GM21717 (cell line): ENCODE measurements around the gene VOPP1.

Source experiments
- ATAC-seq: cut with Tn5 transposase; IDR thresholded peaks from one replicate; pipeline ENCODE4 v1.9.1; 2021; ENCODE audit warnings: mild to moderate bottlenecking, moderate library complexity; ENCODE audit not compliant: unreplicated experiment

Gene VOPP1

DNA sequence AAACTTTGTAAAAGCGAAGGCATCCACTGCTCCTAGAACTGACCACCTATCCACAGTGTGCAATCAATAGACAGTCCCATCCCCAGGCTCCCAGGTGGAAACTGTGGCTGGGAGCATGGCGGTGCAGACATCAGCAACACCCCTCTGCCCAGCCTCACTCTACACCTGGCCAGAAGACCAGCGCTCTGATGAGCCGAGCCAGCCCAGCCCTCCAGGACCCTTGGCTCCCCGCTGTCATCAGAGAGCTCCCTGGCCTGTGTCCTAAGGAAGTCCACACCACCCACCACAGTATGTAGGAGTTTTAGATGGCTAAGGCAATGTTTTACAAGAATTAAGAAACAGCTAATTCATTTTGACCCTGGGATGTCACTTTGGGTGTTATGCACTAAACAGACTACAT is 81.0 kb downstream of the VOPP1 start:
- ATAC-seq, result no peak

DNA sequence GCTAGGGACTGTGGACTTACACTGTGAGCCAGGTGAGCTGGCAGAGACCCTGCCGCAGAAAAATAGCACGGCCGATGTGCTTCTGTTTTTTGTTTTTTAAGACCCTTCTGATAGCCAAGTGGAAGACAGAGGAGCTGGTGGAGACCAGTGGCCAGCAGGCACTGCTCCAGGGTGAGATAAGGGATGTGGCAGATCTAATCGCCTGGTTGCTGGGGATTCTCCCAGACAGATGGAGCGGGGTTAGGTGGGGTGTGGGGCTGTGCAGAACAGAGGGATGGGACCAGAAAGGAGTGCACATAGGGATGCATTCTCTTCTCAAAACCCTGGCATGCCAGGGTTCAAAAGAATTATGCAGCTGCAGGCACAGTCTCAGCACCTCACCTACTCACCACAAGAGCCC is 82.2 kb downstream of the VOPP1 start:
- ATAC-seq, result no peak

GRCh38 chr7:55489552-55489951 is 82.8 kb downstream of the VOPP1 start:
- no peak for ATAC-seq

GRCh38 chr7:55488804-55489340 is 83.4 kb downstream of the VOPP1 start:
- ATAC-seq, result no peak

DNA sequence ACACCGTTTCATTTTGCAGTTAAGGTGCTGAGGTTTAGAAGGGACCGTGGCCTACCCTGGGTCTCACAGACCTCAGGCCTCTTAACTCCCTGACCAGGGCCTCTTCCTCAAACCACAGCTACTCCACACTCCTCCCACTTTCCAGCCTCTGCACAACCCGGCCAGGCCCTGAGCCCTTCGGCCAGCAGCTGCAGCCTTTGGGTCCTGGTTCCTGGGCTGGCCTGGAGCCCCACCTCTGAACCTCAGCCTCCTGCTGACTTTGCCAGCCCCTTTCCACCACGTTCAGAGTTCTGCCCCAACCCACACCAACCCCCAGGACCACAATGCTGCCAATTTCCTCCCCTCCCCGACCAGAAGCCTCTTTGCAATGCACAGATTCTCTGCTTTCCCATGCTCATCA is 84.1 kb downstream of the VOPP1 start:
- ATAC-seq, result no peak

- no peak for ATAC-seq
Observed at GRCh38 chr7:55486991-55487390, 85.3 kb downstream of the VOPP1 start.

GRCh38 chr7:55486192-55486590 is 86.1 kb downstream of the VOPP1 start:
- no peak for ATAC-seq

GRCh38 chr7:55485501-55486191 is 86.7 kb downstream of the VOPP1 start:
- no peak for ATAC-seq

- no peak for ATAC-seq
Observed at GRCh38 chr7:55484834-55485233, 87.5 kb downstream of the VOPP1 start.

- ATAC-seq, result no peak
Observed at GRCh38 chr7:55484241-55484640, 88.1 kb downstream of the VOPP1 start.

DNA sequence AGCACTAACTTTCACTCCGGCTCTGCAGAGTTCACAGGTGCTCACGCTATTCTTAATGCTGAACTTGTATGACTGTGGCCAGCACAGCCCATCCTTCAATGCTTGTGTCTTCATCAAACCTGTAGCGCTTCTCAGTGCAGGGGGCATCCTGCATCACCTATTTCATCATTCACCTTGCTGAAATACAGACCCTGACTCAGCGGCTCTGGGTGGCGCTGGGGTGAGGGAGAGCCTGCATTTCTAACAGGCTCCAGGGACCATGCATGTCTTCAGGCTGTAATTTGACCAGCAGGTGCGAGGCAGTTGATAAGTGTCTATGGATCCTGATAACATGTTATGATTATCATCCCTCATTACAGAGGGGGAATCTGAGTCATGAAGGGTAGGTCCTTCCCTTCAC is 89.3 kb downstream of the VOPP1 start:
- no peak for ATAC-seq

DNA sequence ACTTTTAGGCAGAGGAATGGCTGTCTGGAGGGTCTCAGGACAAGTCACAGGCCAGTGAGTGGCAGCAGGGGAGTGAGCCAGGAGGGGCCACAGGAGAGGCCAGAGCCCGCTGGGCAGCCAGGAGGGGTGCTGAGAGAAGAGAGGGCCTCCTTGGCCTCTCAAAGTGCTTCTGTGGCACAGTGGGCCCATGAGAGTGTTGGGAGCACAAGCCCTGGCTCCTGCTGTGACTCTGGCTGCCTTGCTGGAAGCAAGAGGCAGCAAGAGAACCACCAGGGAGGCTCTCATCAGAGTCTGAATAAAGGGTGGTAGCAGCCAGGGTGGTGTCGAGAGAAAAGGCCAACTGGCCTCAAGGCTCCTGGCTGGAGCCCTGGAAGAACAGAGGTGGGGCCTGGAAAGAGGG is 91.1 kb downstream of the VOPP1 start:
- ATAC-seq, result no peak

GRCh38 chr7:55478700-55479099 is 93.6 kb downstream of the VOPP1 start:
- no peak for ATAC-seq

GRCh38 chr7:55477781-55478374 is 94.4 kb downstream of the VOPP1 start:
- no peak for ATAC-seq

- no peak for ATAC-seq
Observed at GRCh38 chr7:55476852-55477780, 95.2 kb downstream of the VOPP1 start.

DNA sequence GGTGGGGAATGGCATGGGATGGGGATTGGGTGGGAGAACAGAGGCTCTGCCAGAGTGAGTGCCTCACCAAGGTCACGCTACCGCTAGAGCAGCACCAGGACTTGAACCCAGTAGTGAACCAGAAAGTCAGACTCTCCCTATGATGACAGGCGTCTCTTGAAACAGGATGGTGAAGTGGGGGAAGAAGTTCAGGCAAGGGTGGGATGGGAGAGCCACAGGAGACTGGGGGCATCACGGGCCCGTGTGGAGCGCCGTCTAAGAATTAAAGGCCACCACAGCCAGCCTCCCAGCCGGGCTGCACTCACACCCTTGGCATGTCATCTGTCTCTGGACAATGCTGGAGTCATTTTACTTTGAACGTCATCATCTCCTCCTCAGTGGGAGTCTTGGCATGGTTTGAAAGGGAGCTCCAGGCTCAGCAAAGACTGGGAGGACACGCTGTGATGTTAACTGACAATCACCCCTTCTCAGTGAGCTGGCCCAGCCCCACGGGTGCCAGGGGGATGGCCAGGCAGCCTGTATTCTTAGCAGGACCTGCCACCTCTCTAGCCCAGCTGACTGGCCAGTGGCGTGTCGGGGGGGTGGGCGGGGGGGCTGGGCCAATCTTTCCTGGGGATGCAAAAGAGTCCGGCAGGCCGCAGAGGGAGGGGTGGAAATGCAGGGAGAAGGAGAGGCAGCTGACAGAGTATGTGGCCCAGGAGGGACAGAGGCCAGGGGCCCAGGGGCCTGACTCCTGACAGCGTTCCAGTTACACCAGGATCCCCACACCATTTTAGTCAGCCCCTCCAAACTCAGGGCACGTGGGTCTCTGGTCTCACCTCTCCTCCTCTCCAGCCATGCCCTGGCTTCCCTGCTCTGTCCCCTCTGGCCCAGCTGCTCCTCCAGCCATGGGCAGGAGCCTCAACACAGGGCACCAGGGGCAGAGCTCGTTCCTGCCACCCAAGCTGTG is 96.2 kb downstream of the VOPP1 start:
- no peak for ATAC-seq

GRCh38 chr7:55474944-55475854 is 97.1 kb downstream of the VOPP1 start:
- ATAC-seq, result no peak

DNA sequence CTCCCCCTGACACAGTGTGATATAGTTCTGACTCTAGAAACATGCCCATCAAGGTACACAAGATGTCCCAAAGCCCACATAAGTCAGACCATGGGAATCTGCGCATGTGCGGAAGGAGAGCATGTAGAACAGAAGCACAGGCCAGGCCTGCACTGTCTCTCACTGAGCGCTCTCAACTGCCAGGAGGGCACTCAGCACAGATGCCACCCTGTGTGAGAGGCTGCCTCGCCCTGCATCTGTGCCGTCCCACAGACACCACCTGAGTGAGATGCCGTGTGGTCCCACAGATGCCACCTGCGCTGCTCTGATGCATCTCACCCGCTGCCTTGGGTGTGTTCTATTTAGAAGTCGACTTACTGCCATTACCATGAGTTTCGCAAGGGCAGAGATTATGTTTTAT is 98.4 kb downstream of the VOPP1 start:
- ATAC-seq, result no peak

GRCh38 chr7:55472928-55473725 is 99.2 kb downstream of the VOPP1 start:
- no peak for ATAC-seq
